K562 (cell line): Measurements from ENCODE around the gene CNGA4. TPM values are rescaled to one million over a fixed set of nuclear protein-coding genes. Genes with fewer than 3 reads are reported as not detected.

ENCODE experiments used
- ATAC-seq: fragments of 200-7000 bp; cut with Tn5 transposase; 3 replicates; pipeline ENCODE4 v1.9.1; 2020; ENCODE audit warnings: moderate library complexity
- BruUV-seq: library from RNA; stranded (reverse); fragments of 400-500 nt; replicated peaks from 2 replicates; lab custom pipeline; 2021; lab: Mats Ljungman, UMichigan
- CTCF ChIA-PET: fragments of 300-600 bp; formaldehyde crosslinking; extraction: SDS; loops from one replicate; lab custom pipeline; 2021; ENCODE audit warnings: low intra/inter-chr PET ratio; lab: Yijun Ruan, JAX
- POLR2A ChIA-PET: fragments of 300-600, 350-650 bp; sonication (Branson Sonifier 250); formaldehyde crosslinking; extraction: SDS; loops from one replicate; lab custom pipeline; 2021; ENCODE audit warnings: antibody characterized with exemption, inconsistent platforms; lab: Yijun Ruan, JAX
- DNase-seq, 4 experiments: peaks; one replicate each; pipeline versions ENCODE4 v3.0.0 to v3.0.0-alpha.2; 2011 to 2018; ENCODE audit warnings: low spot score in 3 of 4, mixed read lengths in 3 of 4; ENCODE audit errors: extremely low read depth in 1 of 4
- FAIRE-seq: peaks from 2 replicates; lab custom pipeline; 2011; peaks lifted over from hg19 to GRCh38; lab: Jason Lieb, UNC
- H2AFZ ChIP-seq: 2 replicates; pipeline ENCODE4 v1.6.0; 2011; ENCODE audit warnings: low read depth, low read length, control low read depth, inconsistent platforms
- H3K27ac ChIP-seq: fragments of 200-600 bp; 3 replicates; pipeline ENCODE4 v1.8.0; 2011; ENCODE audit warnings: low read depth, mild to moderate bottlenecking, control low read depth, inconsistent platforms, low read length, moderate library complexity, mixed read lengths; ENCODE audit errors: extremely low read depth
- H3K27me3 ChIP-seq, 2 experiments: fragments of 300-600 bp in 1 of 2; 2 replicates in 1 of 2; 3 replicates in 1 of 2; pipeline versions ENCODE4 v1.6.0 to v1.8.0; 2011; ENCODE audit warnings: inconsistent platforms in 2 of 2, low read length in 2 of 2, mild to moderate bottlenecking in 1 of 2, mixed read lengths in 1 of 2, moderate library complexity in 1 of 2; ENCODE audit not compliant: control insufficient read depth in 2 of 2, insufficient read depth in 2 of 2
- H3K36me3 ChIP-seq: fragments of 300-600 bp; 3 replicates; pipeline ENCODE4 v1.8.0; 2011; ENCODE audit warnings: mild to moderate bottlenecking, low read length, inconsistent platforms; ENCODE audit not compliant: control insufficient read depth, insufficient read depth
- H3K4me1 ChIP-seq, 2 experiments: fragments of 200-600 bp in 1 of 2; replicated peaks in 1 of 2; 2 replicates in 1 of 2; 3 replicates in 1 of 2; pipeline versions ENCODE4 v1.5.1 to v1.8.0; 2011; ENCODE audit warnings: inconsistent platforms in 2 of 2, low read length in 2 of 2, mild to moderate bottlenecking in 1 of 2, mixed read lengths in 1 of 2, moderate library complexity in 1 of 2; ENCODE audit not compliant: control insufficient read depth in 2 of 2, insufficient read depth in 2 of 2
- H3K4me2 ChIP-seq: 2 replicates; pipeline ENCODE4 v1.6.1; 2011; ENCODE audit warnings: low read length, control low read depth, inconsistent platforms, mixed read lengths; ENCODE audit not compliant: insufficient read depth
- H3K4me3 ChIP-seq: fragments of 200-600 bp; sonication (generic), shearing (Covaris generic); 2 replicates; pipeline ENCODE4 v1.5.1; 2016; ENCODE audit warnings: control low read depth, inconsistent platforms
- H3K79me2 ChIP-seq: fragments of 200-600 bp; 3 replicates; pipeline ENCODE4 v1.8.0; 2011; ENCODE audit warnings: low read length, inconsistent platforms; ENCODE audit not compliant: control insufficient read depth, insufficient read depth
- H3K9ac ChIP-seq, 2 experiments: 2 replicates each; pipeline versions ENCODE4 v1.6.0 to v1.6.1; 2011; ENCODE audit warnings: low read depth in 2 of 2, low read length in 2 of 2, control low read depth in 1 of 2, inconsistent platforms in 1 of 2, mild to moderate bottlenecking in 1 of 2, mixed read lengths in 1 of 2; ENCODE audit not compliant: insufficient read depth in 1 of 2
- H3K9me1 ChIP-seq: one replicate; pipeline ENCODE4 v1.6.0; 2011; ENCODE audit warnings: inconsistent platforms, mild to moderate bottlenecking, low read length, moderate library complexity; ENCODE audit not compliant: control insufficient read depth, insufficient read depth
- H3K9me3 ChIP-seq: replicated peaks from 2 replicates; pipeline ENCODE4 v1.5.1; 2011; ENCODE audit warnings: low read depth, low read length, inconsistent platforms; ENCODE audit not compliant: control insufficient read depth, insufficient read depth
- H4K20me1 ChIP-seq: replicated peaks from 2 replicates; pipeline ENCODE4 v1.6.1; 2011; ENCODE audit warnings: low read length, inconsistent platforms, mixed read lengths; ENCODE audit not compliant: control insufficient read depth, insufficient read depth
- CTCF ChIP-seq, 3 experiments: IDR thresholded peaks in 2 of 3; conservative IDR thresholded peaks in 1 of 3; 2 replicates each; pipeline ENCODE4 v1.5.1; 2011 to 2012; ENCODE audit warnings: low read length in 3 of 3, mild to moderate bottlenecking in 3 of 3, control low read depth in 2 of 3, improper control_type of control experiment in 1 of 3, inconsistent platforms in 1 of 3, low read depth in 1 of 3, mixed read lengths in 1 of 3, moderate library complexity in 1 of 3; ENCODE audit not compliant: insufficient read depth in 2 of 3
- POLR3A ChIP-seq: IDR thresholded peaks from 2 replicates; pipeline ENCODE4 v1.6.1; 2011; ENCODE audit warnings: borderline replicate concordance, mild to moderate bottlenecking, moderate library complexity; ENCODE audit not compliant: insufficient read length, insufficient read depth; ENCODE audit errors: extremely low read depth
- RAD21 ChIP-seq, 2 experiments: fragments of 250-450 bp in 1 of 2; fragments of 450-650 bp in 1 of 2; sonication (Bioruptor Pico) in 1 of 2; formaldehyde crosslinking in 1 of 2; IDR thresholded peaks in 1 of 2; conservative IDR thresholded peaks in 1 of 2; 2 replicates each; pipeline versions ENCODE4 v1.4.0 to v1.8.0; 2020 to 2022; ENCODE audit warnings: mild to moderate bottlenecking in 2 of 2, moderate library complexity in 1 of 2
- REST ChIP-seq, 2 experiments: fragments of 450-650 bp; formaldehyde crosslinking in 1 of 2; IDR thresholded peaks; 2 replicates each; pipeline versions ENCODE4 v1.4.0 to v1.6.1; 2014 to 2020; ENCODE audit warnings: mild to moderate bottlenecking in 2 of 2, borderline replicate concordance in 1 of 2, low read depth in 1 of 2
- SMC3 ChIP-seq: conservative IDR thresholded peaks from 2 replicates; pipeline ENCODE4 v1.6.1; 2011; ENCODE audit warnings: low read depth, low read length, improper control_type of control experiment; ENCODE audit not compliant: insufficient read depth
- SPI1 ChIP-seq: IDR thresholded peaks from 2 replicates; pipeline ENCODE4 v1.6.1; 2011; ENCODE audit warnings: low read depth, low read length, control low read depth, borderline replicate concordance
- WGBS: fragments of 100-300 bp; shearing (Covaris generic); methylation state at CpG from one replicate; pipeline ENCODE4 v1.1.6; 2016; ENCODE audit warnings: low coverage, mixed read lengths; ENCODE audit not compliant: insufficient coverage; ENCODE audit errors: missing lambda C conversion rate; 5-methylcytosine and 5-hydroxymethylcytosine counted together
- in situ Hi-C: fragments of 300-500 bp; cut with MboI; formaldehyde crosslinking; loops from 4 replicates; pipeline ENCODE4 v1.15.0; 2018; ENCODE audit warnings: inconsistent platforms, mixed read lengths
- intact Hi-C: fragments of 100-400 bp; cut with micrococcal nuclease; formaldehyde crosslinking; loops from 2 replicates; pipeline ENCODE4 v1.14.2; 2022
- polyA plus RNA-seq, 8 experiments: library from polyadenylated mRNA; depleted of rRNA in 4 of 8; stranded (reverse) in 5 of 8; unstranded in 3 of 8; fragments of >200 nt; fragmentation: Nextera tagmentation in 2 of 8; fragmentation: Illumina TruSeq in 1 of 8; extraction: Ambion mirVana in 2 of 8; extraction: Trizol in 1 of 8; gene quantifications; 2 replicates each; pipeline versions ENCODE4 v1.2.1 to v1.2.3, GENCODE V29; 2011 to 2014; ENCODE audit warnings: inconsistent platforms in 1 of 8, missing spikeins in 1 of 8
- total RNA-seq, 7 experiments: library from RNA; depleted of rRNA in 6 of 7; stranded (reverse); fragments of >200 nt in 6 of 7; fragmentation: Illumina TruSeq in 2 of 7; extraction: Trizol in 2 of 7; gene quantifications; 2 replicates each; pipeline versions ENCODE4 v1.2.1 to v1.2.3, GENCODE V29; 2011 to 2021; ENCODE audit warnings: low replicate concordance in 1 of 7

CNGA4 gene
- total and polyA plus RNA-seq, 9 of the 15 experiments (the other 6 are each of a cell fraction or from before 2014, with no cell fraction given), result 0.04 to 0.09 (median 0.06) TPM; not detected in 6

- no peaks in the 10 kb centered on the region for H3K36me3 ChIP-seq
- peak overlapping the region; percentile 60; the same call in 1 of the 2 replicates for H2AFZ ChIP-seq
- 32% methylated on average over 6 of the region's 6 CpGs for WGBS
- intact Hi-C loops (loop anchor here (2.0 kb wide), 2 partner anchors 64 to 102 kb away; no protein-coding TSS in a partner anchor), in situ Hi-C loops (no loop called here)
- TF ChIP-seq RAD21 (CRISPR knock-in tag; conservative IDR thresholded peaks at IDR 0.05 in 1 of 2, IDR thresholded peaks at IDR 0.05 in 1 of 2), result peak; percentile 57 to 59
- TF ChIP-seq CTCF (IDR thresholded peaks at IDR 0.05 in 2 of 3, conservative IDR thresholded peaks at IDR 0.05 in 1 of 3; ENCODE audit: insufficient read depth in 2 of 3, low read depth in 1 of 3, low read length in 3 of 3), result peak; percentile 88 to 99 (median 91)
- TF ChIP-seq REST (IDR thresholded peaks at IDR 0.05; ENCODE audit: borderline replicate concordance), result peak; percentile 51; the same call in 1 of the 2 replicates
- TF ChIP-seq REST (CRISPR knock-in tag; IDR thresholded peaks at IDR 0.05; ENCODE audit: low read depth), result no peak
- peak; percentile 45; the same call in 1 of the 2 replicates for TF ChIP-seq SMC3
- TF ChIP-seq POLR3A, result no peak
- peak; percentile 18; the same call in 1 of the 2 replicates for TF ChIP-seq SPI1
- FAIRE-seq, result peak; percentile 86
- no peaks in the 10 kb centered on the region for H4K20me1 ChIP-seq
- H3K4me2 ChIP-seq, result no peak overlapping the region; the same call in 1 of the 2 replicates
- H3K4me3 ChIP-seq, result no peak overlapping the region
- H3K9me3 ChIP-seq, result no peaks in the 10 kb centered on the region
- ChIA-PET CTCF (interaction anchor here (0.6 to 1.2 kb wide), 4 partner anchors 65 to 1247 kb away, joined by 3 to 9 read pairs (median 4); no protein-coding TSS in a partner anchor), POLR2A (interaction anchor here (0.7 to 3.1 kb wide), 6 partner anchors 9 to 113 kb away, joined by 4 to 16 read pairs (median 7); partner anchors contain the start of genes CCKBR and FHIP1B)
- peak; percentile 99 for ATAC-seq
- peaks cover 3 to 15% of the 10 kb centered on the region in 2 experiments; a peak in 4 of 5 replicates for H3K4me1 ChIP-seq
- H3K79me2 ChIP-seq, result no peaks in the 10 kb centered on the region
- no peaks in the 10 kb centered on the region for H3K9me1 ChIP-seq
- H3K27ac ChIP-seq, result no peak overlapping the region
- BruUV-seq, result no TSS peak
- no peaks in the 10 kb centered on the region for H3K27me3 ChIP-seq
- no peak overlapping the region for H3K9ac ChIP-seq
- DNase-seq, result peak; percentile 72 to 77 (median 76)
Measured at GRCh38 chr11:6251120-6251733, 12.3 kb downstream of the CNGA4 start.
